Ovary (tissue), 3 donors: ENCODE data around the gene SIGLEC6.

Experiments used
- CTCF ChIP-seq, 3 donors: fragments of 450-650 bp in 2 of 3; fragments of 200-600 bp in 1 of 3; IDR thresholded peaks; one replicate each; pipeline versions ENCODE4 v1.5.1 to v1.8.0; 2016 to 2022; ENCODE audit warnings: antibody characterized with exemption in 3 of 3, mild to moderate bottlenecking in 1 of 3
- EP300 ChIP-seq: sonication (generic); formaldehyde crosslinking; IDR thresholded peaks from one replicate; pipeline ENCODE4 v1.6.1; 2017; ENCODE audit warnings: antibody characterized with exemption
- donor health status: DM: no; HTN: no; CAD: no.

GRCh38 chr19:51493776-51494175 lies 37.7 kb downstream of the SIGLEC6 start:
- no peak for TF ChIP-seq CTCF (IDR thresholded peaks at IDR 0.05)
- no peak for TF ChIP-seq EP300
